T-cell (primary cell): ENCODE measurements around the gene RIN3. TPM values are rescaled to one million over a fixed set of nuclear protein-coding genes. Genes with fewer than 3 reads are reported as not detected.

Experiments used
- ATAC-seq, 4 experiments: fragments of 200-7000 bp in 3 of 4; fragments of 150-1000 bp in 1 of 4; cut with Tn5 transposase; replicated peaks in 1 of 4; 1 replicate in 3 of 4; 2 replicates in 1 of 4; pipeline ENCODE4 v1.10.0; 2021; ENCODE audit warnings: moderate library complexity in 3 of 4, mild to moderate bottlenecking in 2 of 4, moderate number of reproducible peaks in 1 of 4
- CTCF ChIA-PET, 2 donors: fragments of 300-600 bp; sonication (Branson Sonifier 250); formaldehyde crosslinking; loops; one replicate each; lab custom pipeline; 2022; ENCODE audit warnings: antibody characterized with exemption in 2 of 2; lab: Charles Lee
- POLR2A ChIA-PET, 2 donors: fragments of 300-600 bp; sonication (Branson Sonifier 250); formaldehyde crosslinking; loops; one replicate each; lab custom pipeline; 2022; ENCODE audit warnings: antibody characterized with exemption in 2 of 2; lab: Charles Lee
- DNase-seq, 35 experiments: peaks; one replicate each; pipeline versions ENCODE4 v3.0.0 to v3.0.0-alpha.2; 2013 to 2023
- H3K27ac ChIP-seq: one replicate; pipeline ENCODE4 v1.5.1; 2013; ENCODE audit warnings: low read length
- H3K27me3 ChIP-seq, 2 experiments: replicated peaks in 1 of 2; 1 replicate in 1 of 2; 2 replicates in 1 of 2; pipeline versions ENCODE4 v1.6.1 to v1.7.0; 2013; ENCODE audit warnings: low read length in 1 of 2, mixed read lengths in 1 of 2; ENCODE audit not compliant: control insufficient read depth in 2 of 2, insufficient read depth in 2 of 2; ENCODE audit errors: extremely low read depth in 1 of 2
- H3K36me3 ChIP-seq, 2 donors: 1 replicate in 1 of 2; 2 replicates in 1 of 2; pipeline versions ENCODE4 v1.6.1 to v1.7.0; 2013; ENCODE audit warnings: low read length in 1 of 2; ENCODE audit not compliant: control insufficient read depth in 2 of 2, insufficient read depth in 1 of 2; ENCODE audit errors: extremely low read depth in 1 of 2
- H3K4me1 ChIP-seq, 2 experiments: 1 replicate in 1 of 2; 2 replicates in 1 of 2; pipeline versions ENCODE4 v1.6.1 to v1.7.0; 2013; ENCODE audit warnings: low read length in 2 of 2, mixed read lengths in 1 of 2; ENCODE audit not compliant: insufficient read depth in 2 of 2, control insufficient read depth in 1 of 2; ENCODE audit errors: extremely low read depth in 1 of 2
- H3K4me3 ChIP-seq, 2 donors: 1 replicate in 1 of 2; 2 replicates in 1 of 2; pipeline versions ENCODE4 v1.5.1 to v1.7.0; 2013; ENCODE audit warnings: mild to moderate bottlenecking in 2 of 2, low read length in 1 of 2, moderate library complexity in 1 of 2; ENCODE audit not compliant: control insufficient read depth in 1 of 2; ENCODE audit errors: extremely low read depth in 1 of 2
- H3K9me3 ChIP-seq: 2 replicates; pipeline ENCODE4 v1.7.0; 2013
- H3K27ac Mint-ChIP-seq, 2 donors: one replicate each; pipeline ENCODE4 v1.8.0; 2020 to 2021; ENCODE audit warnings: mild to moderate bottlenecking in 2 of 2, mixed read lengths in 2 of 2
- H3K27me3 Mint-ChIP-seq, 2 donors: one replicate each; pipeline ENCODE4 v1.8.0; 2021 to 2022; ENCODE audit warnings: mixed read lengths in 2 of 2
- H3K36me3 Mint-ChIP-seq: one replicate; pipeline ENCODE4 v1.8.0; 2021; ENCODE audit warnings: mixed read lengths
- H3K4me1 Mint-ChIP-seq, 3 donors: one replicate each; pipeline ENCODE4 v1.8.0; 2020 to 2022; ENCODE audit warnings: mixed read lengths in 3 of 3, mild to moderate bottlenecking in 1 of 3
- H3K4me3 Mint-ChIP-seq, 3 donors: one replicate each; pipeline ENCODE4 v1.8.0; 2020 to 2022; ENCODE audit warnings: mild to moderate bottlenecking in 3 of 3, mixed read lengths in 3 of 3, moderate library complexity in 3 of 3
- H3K9me3 Mint-ChIP-seq, 3 donors: one replicate each; pipeline ENCODE4 v1.8.0; 2020 to 2022; ENCODE audit warnings: mixed read lengths in 3 of 3
- WGBS: methylation state at CpG from one replicate; pipeline ENCODE4 v1.1.5; 2013; ENCODE audit warnings: missing lambda C conversion rate; ENCODE audit not compliant: insufficient coverage; 5-methylcytosine and 5-hydroxymethylcytosine counted together
- total RNA-seq, 35 experiments: library from RNA in 6 of 35; stranded (reverse) in 6 of 35; fragments of 120-200 nt in 1 of 35; gene quantifications; one replicate each; pipeline versions ENCODE4 v1.2.1 to v1.2.4 and lab custom pipeline; 2013 to 2026

Gene RIN3
- total RNA-seq, 5 donors from 2014 or later (not counting 1 experiment from before 2014, with no cell fraction given): 89.9 to 107 (median 97.0) TPM

- H3K9me3 ChIP-seq: no peaks in the 10 kb centered on the region
- peaks cover 11 to 67% of the 10 kb centered on the region in 2 experiments for H3K4me1 ChIP-seq
- Mint-ChIP-seq H3K4me3 (no peak overlapping the region), H3K9me3 (peaks cover 0 to 9% (median 0%) of the 10 kb centered on the region in 3 donors), H3K36me3 (peaks cover 5% of the 10 kb centered on the region), H3K4me1 (peaks cover 41 to 58% (median 45%) of the 10 kb centered on the region in 3 donors), H3K27ac (no peak overlapping the region), H3K27me3 (no peaks in the 10 kb centered on the region)
- ATAC-seq (no peak), DNase-seq (no peak)
- 98% methylated on average over 4 of the region's 6 CpGs for WGBS
- ChIA-PET CTCF (no interaction called here), POLR2A (no interaction called here)
- H3K4me3 ChIP-seq: no peak overlapping the region
- peaks cover 0 to 3% of the 10 kb centered on the region in 2 donors for H3K36me3 ChIP-seq
- no peak overlapping the region for H3K27ac ChIP-seq
- peaks cover 0 to 2% of the 10 kb centered on the region in 2 experiments for H3K27me3 ChIP-seq
Observed at GRCh38 chr14:92523752-92524151, 10.2 kb downstream of the RIN3 start.

GRCh38 chr14:92524602-92525185 is 11.1 kb downstream of the RIN3 start:
- Histone ChIP-seq H3K36me3 (peaks cover 0 to 5% of the 10 kb centered on the region in 2 donors), H3K4me1 (peaks cover 6 to 66% of the 10 kb centered on the region in 2 experiments), H3K9me3 (no peaks in the 10 kb centered on the region), H3K27me3 (peaks cover 0 to 2% of the 10 kb centered on the region in 2 experiments), H3K27ac (no peak overlapping the region), H3K4me3 (peak overlapping the region in 1 of 2 donors; percentile 25)
- ATAC-seq (peak in 3 of 4 experiments; percentile 20 to 45 (median 45)), DNase-seq (no peak)
- H3K9me3 Mint-ChIP-seq: peaks cover 0 to 9% (median 0%) of the 10 kb centered on the region in 3 donors
- H3K36me3 Mint-ChIP-seq: peaks cover 5% of the 10 kb centered on the region
- ChIA-PET CTCF (no interaction called here), POLR2A (interaction anchor here in 1 of 2 donors (0.8 kb wide), 1 partner anchor 15 kb away, joined by 3 read pairs; no protein-coding TSS in a partner anchor)
- H3K27ac Mint-ChIP-seq: peak overlapping the region; percentile 15 to 68
- H3K27me3 Mint-ChIP-seq: no peaks in the 10 kb centered on the region
- no peak overlapping the region for H3K4me3 Mint-ChIP-seq
- peaks cover 39 to 55% (median 39%) of the 10 kb centered on the region in 3 donors for H3K4me1 Mint-ChIP-seq
- WGBS: 49% methylated on average over 5 of the region's 10 CpGs

GRCh38 chr14:92525322-92526095 is 11.9 kb downstream of the RIN3 start:
- POLR2A ChIA-PET: no interaction called here
- WGBS: 92% methylated on average over 9 of the region's 12 CpGs
- no peak overlapping the region for H3K27ac ChIP-seq

GRCh38 chr14:92527721-92528120 is 14.1 kb downstream of the RIN3 start:
- DNase-seq: peak in 1 of 35 experiments; percentile 43
- peak overlapping the region; percentile 3 to 64 for H3K27ac Mint-ChIP-seq
- Histone ChIP-seq H3K9me3 (no peaks in the 10 kb centered on the region), H3K4me1 (peaks cover 15 to 85% of the 10 kb centered on the region in 2 experiments), H3K27me3 (peaks cover 0 to 2% of the 10 kb centered on the region in 2 experiments), H3K36me3 (peaks cover 0 to 5% of the 10 kb centered on the region in 2 donors), H3K4me3 (no peak overlapping the region), H3K27ac (peak overlapping the region; percentile 49)
- no peaks in the 10 kb centered on the region for H3K27me3 Mint-ChIP-seq
- WGBS: 85% methylated on average over 11 of the region's 14 CpGs
- no peak for ATAC-seq
- H3K4me3 Mint-ChIP-seq: no peak overlapping the region
- H3K9me3 Mint-ChIP-seq: no peaks in the 10 kb centered on the region
- H3K36me3 Mint-ChIP-seq: no peaks in the 10 kb centered on the region
- POLR2A ChIA-PET: no interaction called here
- peaks cover 45 to 63% (median 47%) of the 10 kb centered on the region in 3 donors for H3K4me1 Mint-ChIP-seq
- CTCF ChIA-PET: no interaction called here

More at GRCh38 chr14:92525322-92526095, 11.9 kb downstream of the RIN3 start:
- H3K9me3 ChIP-seq: no peaks in the 10 kb centered on the region
- peaks cover 0 to 5% of the 10 kb centered on the region in 2 donors for H3K36me3 ChIP-seq
- H3K4me3 ChIP-seq: no peak overlapping the region
- H3K4me3 Mint-ChIP-seq: no peak overlapping the region
- H3K27me3 Mint-ChIP-seq: no peaks in the 10 kb centered on the region
- CTCF ChIA-PET: no interaction called here
- peaks cover 41 to 59% (median 41%) of the 10 kb centered on the region in 3 donors for H3K4me1 Mint-ChIP-seq
- no peak for DNase-seq
- H3K36me3 Mint-ChIP-seq: peaks cover 5% of the 10 kb centered on the region
- peak overlapping the region in 1 of 2 donors; percentile 68 for H3K27ac Mint-ChIP-seq
- peaks cover 0 to 2% of the 10 kb centered on the region in 2 experiments for H3K27me3 ChIP-seq
- ATAC-seq: no peak
- H3K9me3 Mint-ChIP-seq: peaks cover 0 to 9% (median 0%) of the 10 kb centered on the region in 3 donors
- peaks cover 11 to 65% of the 10 kb centered on the region in 2 experiments for H3K4me1 ChIP-seq

GRCh38 chr14:92528486-92529100 is 15.0 kb downstream of the RIN3 start:
- Mint-ChIP-seq H3K27me3 (no peaks in the 10 kb centered on the region), H3K4me1 (peaks cover 46 to 65% (median 52%) of the 10 kb centered on the region in 3 donors), H3K9me3 (no peaks in the 10 kb centered on the region), H3K27ac (no peak overlapping the region), H3K4me3 (no peak overlapping the region), H3K36me3 (no peaks in the 10 kb centered on the region)
- Histone ChIP-seq H3K27ac (no peak overlapping the region), H3K9me3 (no peaks in the 10 kb centered on the region), H3K4me1 (peaks cover 15 to 84% of the 10 kb centered on the region in 2 experiments), H3K4me3 (no peak overlapping the region), H3K36me3 (peaks cover 0 to 5% of the 10 kb centered on the region in 2 donors), H3K27me3 (peaks cover 0 to 1% of the 10 kb centered on the region in 2 experiments)
- CTCF ChIA-PET: no interaction called here
- ATAC-seq (no peak), DNase-seq (no peak)
- POLR2A ChIA-PET: no interaction called here
- 94% methylated on average over 10 of the region's 14 CpGs for WGBS

GRCh38 chr14:92529903-92530302 is 16.3 kb downstream of the RIN3 start:
- ATAC-seq (no peak), DNase-seq (no peak)
- no peaks in the 10 kb centered on the region for H3K9me3 ChIP-seq
- H3K27me3 ChIP-seq: no peaks in the 10 kb centered on the region
- H3K4me1 ChIP-seq: peaks cover 12 to 78% of the 10 kb centered on the region in 2 experiments
- no peak overlapping the region for H3K4me3 ChIP-seq
- ChIA-PET POLR2A (no interaction called here), CTCF (no interaction called here)
- peak overlapping the region; percentile 41 to 87 for H3K27ac Mint-ChIP-seq
- no peaks in the 10 kb centered on the region for H3K9me3 Mint-ChIP-seq
- H3K27ac ChIP-seq: peak overlapping the region; percentile 77
- H3K4me1 Mint-ChIP-seq: peaks cover 48 to 59% (median 53%) of the 10 kb centered on the region in 3 donors
- H3K4me3 Mint-ChIP-seq: no peak overlapping the region
- H3K36me3 Mint-ChIP-seq: no peaks in the 10 kb centered on the region
- H3K36me3 ChIP-seq: peaks cover 0 to 5% of the 10 kb centered on the region in 2 donors
- no peaks in the 10 kb centered on the region for H3K27me3 Mint-ChIP-seq
- WGBS: 0% methylated on average over 1 of the region's 4 CpGs
